ENCODE data around the gene GLRB.

The GLRB gene

GRCh38 chr4:157221426-157221894, 145.5 kb downstream of the GLRB start:
- Histone ChIP-seq H3K4me2 (ENCODE audit: low read depth, low read length) (no peak overlapping the region), H3K27ac (ENCODE audit: low read length) (no peak overlapping the region), H3K27me3 (replicated peaks; ENCODE audit: insufficient read depth, low read length) (no peaks in the 10 kb centered on the region), H3K4me1 (ENCODE audit: low read length) (no peaks in the 10 kb centered on the region), H3K4me3 (ENCODE audit: low read length) (no peak overlapping the region), H3K9me3 (replicated peaks; ENCODE audit: insufficient read depth, low read length) (no peaks in the 10 kb centered on the region), H3F3A (ENCODE audit: insufficient read depth, low read length) (no peaks in the 10 kb centered on the region), H3K9me2 (replicated peaks; ENCODE audit: insufficient read depth, low read length) (no peaks in the 10 kb centered on the region), H2AFZ (ENCODE audit: low read length) (no peak overlapping the region), H3K36me3 (replicated peaks; ENCODE audit: insufficient read depth, low read length) (no peaks in the 10 kb centered on the region), H3K9ac (ENCODE audit: low read length) (no peak overlapping the region), H4K20me1 (ENCODE audit: insufficient read depth, low read length) (no peaks in the 10 kb centered on the region), H3K79me2 (ENCODE audit: low read length) (no peaks in the 10 kb centered on the region)
- DNase-seq, result no peak
- TF ChIP-seq EZH2phosphoT487 (IDR thresholded peaks at IDR 0.05; ENCODE audit: low read length), result no peak
- TF ChIP-seq EZH2 (optimal IDR thresholded peaks at IDR 0.05; ENCODE audit: low read depth, low read length), result no peak
- TF ChIP-seq CTCF (IDR thresholded peaks at IDR 0.05; ENCODE audit: low read length), result no peak
